ENCODE results near the gene ATP2B3. TPM values are rescaled to one million over a fixed set of nuclear protein-coding genes. Genes with fewer than 3 reads are reported as not detected.

ATP2B3 gene
- total and polyA plus RNA-seq, 10 of the 15 experiments (the other 5 are each of a cell fraction or from before 2014, with no cell fraction given): 0.01 TPM; not detected in 9

DNA sequence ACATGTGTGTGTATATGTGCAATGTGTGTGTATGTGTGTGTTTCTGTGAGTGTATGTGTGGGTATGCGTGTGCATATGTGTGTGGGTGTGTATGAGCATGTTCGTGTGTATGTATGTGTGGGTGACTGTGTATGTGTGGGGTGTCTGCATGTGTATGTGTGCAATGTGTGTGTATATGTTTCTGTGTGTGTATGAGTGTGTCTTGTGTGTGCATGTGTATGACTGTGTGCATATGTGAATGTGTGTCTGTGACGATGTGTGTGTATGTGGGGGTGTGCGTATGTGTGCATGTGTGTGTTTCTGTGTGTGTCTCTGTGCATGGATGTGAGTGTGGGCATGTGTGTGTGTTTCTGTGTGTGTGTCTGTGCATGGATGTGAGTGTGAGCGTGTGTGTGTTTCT is 4.2 kb upstream of the ATP2B3 start:
- intact Hi-C loops (cut with micrococcal nuclease; ENCODE audit: unreplicated experiment) (no loop called here), in situ Hi-C loops (cut with MboI) (no loop called here)
- 34% methylated on average over 5 of the region's 5 CpGs for WGBS (ENCODE audit: insufficient coverage, insufficient replicate concordance, low lambda C conversion rate, missing lambda C conversion rate)
- no peaks in the 10 kb centered on the region; the same call in 2 of the 3 replicates for H3K9me3 ChIP-seq (replicated peaks; ENCODE audit: control insufficient read depth, insufficient read depth, low read length)
- no peaks in the 10 kb centered on the region for H4K20me1 ChIP-seq (ENCODE audit: control insufficient read depth, insufficient read depth)
- FAIRE-seq (no peak), DNase-seq (ENCODE audit: low read depth, low spot score) (no peak), ATAC-seq (no peak)
- H3K79me2 ChIP-seq (ENCODE audit: control insufficient read depth, insufficient read depth, low read length): no peaks in the 10 kb centered on the region
- no peak overlapping the region for H3K9ac ChIP-seq (ENCODE audit: control insufficient read depth, insufficient read depth, low read length)
- BruUV-seq (replicated peaks): no TSS peak
- H3K27me3 ChIP-seq (replicated peaks in 1 of 2; ENCODE audit: control insufficient read depth in 2 of 2, insufficient read depth in 2 of 2, low read length in 1 of 2): no peaks in the 10 kb centered on the region
- no peak overlapping the region for H3K27ac ChIP-seq (ENCODE audit: control insufficient read depth, insufficient read depth)
- ChIA-PET POLR2A (no interaction called here), SMC1A (ENCODE audit: uncharacterized antibody, unreplicated experiment) (no interaction called here), CTCF (interaction anchor here (0.7 kb wide), 1 partner anchor 115 kb away, joined by 3 read pairs; no protein-coding TSS in a partner anchor), RAD21 (ENCODE audit: unreplicated experiment) (no interaction called here)
- no peaks in the 10 kb centered on the region for H3K4me1 ChIP-seq (ENCODE audit: control insufficient read depth, insufficient read depth, low read length)
- no peak for TF ChIP-seq WRNIP1 (IDR thresholded peaks at IDR 0.05; ENCODE audit: borderline replicate concordance, low read depth, low read length)
- TF ChIP-seq, protein P1, sequence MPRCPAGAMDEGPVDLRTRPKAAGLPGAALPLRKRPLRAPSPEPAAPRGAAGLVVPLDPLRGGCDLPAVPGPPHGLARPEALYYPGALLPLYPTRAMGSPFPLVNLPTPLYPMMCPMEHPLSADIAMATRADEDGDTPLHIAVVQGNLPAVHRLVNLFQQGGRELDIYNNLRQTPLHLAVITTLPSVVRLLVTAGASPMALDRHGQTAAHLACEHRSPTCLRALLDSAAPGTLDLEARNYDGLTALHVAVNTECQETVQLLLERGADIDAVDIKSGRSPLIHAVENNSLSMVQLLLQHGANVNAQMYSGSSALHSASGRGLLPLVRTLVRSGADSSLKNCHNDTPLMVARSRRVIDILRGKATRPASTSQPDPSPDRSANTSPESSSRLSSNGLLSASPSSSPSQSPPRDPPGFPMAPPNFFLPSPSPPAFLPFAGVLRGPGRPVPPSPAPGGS (IDR thresholded peaks at IDR 0.05; ENCODE audit: borderline replicate concordance, insufficient read depth, low read depth, low read length, poor library complexity, severe bottlenecking): peak; percentile 42
- H2AFZ ChIP-seq (ENCODE audit: control insufficient read depth, low read depth, low read length): no peak overlapping the region
- H3K4me2 ChIP-seq (ENCODE audit: control insufficient read depth, insufficient read depth): no peak overlapping the region
- H3K36me3 ChIP-seq (ENCODE audit: control insufficient read depth in 2 of 2, insufficient read depth in 2 of 2, low read length in 1 of 2): no peaks in the 10 kb centered on the region
- no peak overlapping the region for H3K4me3 ChIP-seq

DNA sequence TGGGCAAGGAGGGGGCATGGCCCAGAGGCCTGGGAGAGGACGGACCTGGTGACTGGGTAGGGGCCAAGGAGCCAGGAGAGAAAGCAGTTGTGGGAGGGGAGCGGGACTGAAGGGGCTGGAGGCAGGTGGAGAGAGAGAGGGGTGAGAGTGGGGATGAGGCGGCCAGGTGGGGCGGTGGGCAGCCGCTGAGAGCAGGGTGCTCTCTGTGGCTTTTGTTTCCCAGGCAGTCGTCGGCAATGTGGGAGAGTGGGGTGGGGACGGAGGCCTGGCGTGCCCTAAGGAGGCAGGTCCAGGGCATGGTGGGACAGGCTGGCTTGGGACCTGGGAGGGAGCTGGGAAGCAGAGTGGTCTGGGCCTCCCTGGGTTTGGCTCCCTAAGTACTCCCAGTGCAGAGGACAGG is 3.2 kb upstream of the ATP2B3 start:
- WGBS (ENCODE audit: insufficient coverage, insufficient replicate concordance, low lambda C conversion rate, missing lambda C conversion rate): 70% methylated on average over 8 of the region's 9 CpGs
- no peak overlapping the region for H3K4me2 ChIP-seq (ENCODE audit: control insufficient read depth, insufficient read depth)
- no peaks in the 10 kb centered on the region for H4K20me1 ChIP-seq (ENCODE audit: control insufficient read depth, insufficient read depth)
- intact Hi-C loops (cut with micrococcal nuclease; ENCODE audit: unreplicated experiment): no loop called here
- CTCF ChIA-PET: no interaction called here
- no peak for FAIRE-seq
- RAD21 ChIA-PET (ENCODE audit: unreplicated experiment): no interaction called here
- H3K79me2 ChIP-seq (ENCODE audit: control insufficient read depth, insufficient read depth, low read length): no peaks in the 10 kb centered on the region
- H3K9ac ChIP-seq (ENCODE audit: control insufficient read depth, insufficient read depth, low read length): no peak overlapping the region
- POLR2A ChIA-PET: no interaction called here
- H3K4me1 ChIP-seq (ENCODE audit: control insufficient read depth, insufficient read depth, low read length): no peaks in the 10 kb centered on the region
- no peak for ATAC-seq
- H3K4me3 ChIP-seq: no peak overlapping the region
- BruUV-seq (replicated peaks): no TSS peak
- H3K27me3 ChIP-seq (replicated peaks in 1 of 2; ENCODE audit: control insufficient read depth in 2 of 2, insufficient read depth in 2 of 2, low read length in 1 of 2): no peaks in the 10 kb centered on the region
- H2AFZ ChIP-seq (ENCODE audit: control insufficient read depth, low read depth, low read length): no peak overlapping the region
- no peak for DNase-seq (ENCODE audit: low read depth, low spot score)
- no peaks in the 10 kb centered on the region for H3K36me3 ChIP-seq (ENCODE audit: control insufficient read depth in 2 of 2, insufficient read depth in 2 of 2, low read length in 1 of 2)
- no peak overlapping the region for H3K27ac ChIP-seq (ENCODE audit: control insufficient read depth, insufficient read depth)
- in situ Hi-C loops (cut with MboI): no loop called here
- SMC1A ChIA-PET (ENCODE audit: uncharacterized antibody, unreplicated experiment): no interaction called here
- no peaks in the 10 kb centered on the region; the same call in 2 of the 3 replicates for H3K9me3 ChIP-seq (replicated peaks; ENCODE audit: control insufficient read depth, insufficient read depth, low read length)
- no peak for TF ChIP-seq CREB1 (IDR thresholded peaks at IDR 0.05; ENCODE audit: low read depth)
- TF ChIP-seq SIN3A (IDR thresholded peaks at IDR 0.05; ENCODE audit: low read depth, low read length): no peak
- no peak for TF ChIP-seq CEBPZ (IDR thresholded peaks at IDR 0.05; ENCODE audit: low read depth, low read length)
- TF ChIP-seq ETV6 (conservative IDR thresholded peaks at IDR 0.05 in 1 of 2, IDR thresholded peaks at IDR 0.05 in 1 of 2; ENCODE audit: borderline replicate concordance in 1 of 2, low read depth in 1 of 2): no peak
- TF ChIP-seq REST (IDR thresholded peaks at IDR 0.05; ENCODE audit: low read depth, low read length): no peak
- TF ChIP-seq MEF2A (IDR thresholded peaks at IDR 0.05; ENCODE audit: insufficient read depth, low read depth, low read length): no peak
- no peak for TF ChIP-seq STAT1 (conservative IDR thresholded peaks at IDR 0.05)

Measured in GM12878 (cell line).